ENCODE data around the gene PCLO.

DNA sequence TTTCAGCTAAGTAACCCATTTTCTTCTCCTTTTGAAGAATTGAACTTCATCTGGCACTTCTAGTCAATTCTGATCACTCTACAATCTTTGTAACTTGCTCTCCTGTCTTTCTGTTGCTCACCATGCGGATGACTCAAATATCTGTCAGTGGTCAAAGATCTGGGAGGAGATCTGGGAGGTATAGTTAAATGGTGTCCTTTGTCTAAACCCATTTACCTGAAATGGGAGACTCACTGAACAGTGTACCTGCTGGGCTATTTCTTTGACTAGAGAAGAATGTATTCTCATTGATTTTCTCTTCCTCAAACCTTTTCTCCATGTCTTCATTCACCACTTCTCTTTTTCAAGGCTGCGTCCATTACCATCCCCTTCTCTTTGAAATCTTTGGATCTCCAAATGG, 42.0 kb upstream of the PCLO start:
- TF ChIP-seq, protein P1, sequence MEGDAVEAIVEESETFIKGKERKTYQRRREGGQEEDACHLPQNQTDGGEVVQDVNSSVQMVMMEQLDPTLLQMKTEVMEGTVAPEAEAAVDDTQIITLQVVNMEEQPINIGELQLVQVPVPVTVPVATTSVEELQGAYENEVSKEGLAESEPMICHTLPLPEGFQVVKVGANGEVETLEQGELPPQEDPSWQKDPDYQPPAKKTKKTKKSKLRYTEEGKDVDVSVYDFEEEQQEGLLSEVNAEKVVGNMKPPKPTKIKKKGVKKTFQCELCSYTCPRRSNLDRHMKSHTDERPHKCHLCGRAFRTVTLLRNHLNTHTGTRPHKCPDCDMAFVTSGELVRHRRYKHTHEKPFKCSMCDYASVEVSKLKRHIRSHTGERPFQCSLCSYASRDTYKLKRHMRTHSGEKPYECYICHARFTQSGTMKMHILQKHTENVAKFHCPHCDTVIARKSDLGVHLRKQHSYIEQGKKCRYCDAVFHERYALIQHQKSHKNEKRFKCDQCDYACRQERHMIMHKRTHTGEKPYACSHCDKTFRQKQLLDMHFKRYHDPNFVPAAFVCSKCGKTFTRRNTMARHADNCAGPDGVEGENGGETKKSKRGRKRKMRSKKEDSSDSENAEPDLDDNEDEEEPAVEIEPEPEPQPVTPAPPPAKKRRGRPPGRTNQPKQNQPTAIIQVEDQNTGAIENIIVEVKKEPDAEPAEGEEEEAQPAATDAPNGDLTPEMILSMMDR (conservative IDR thresholded peaks at IDR 0.05; ENCODE audit: low read length), result no peak
- no peak for TF ChIP-seq EZH2phosphoT487 (IDR thresholded peaks at IDR 0.05; ENCODE audit: borderline replicate concordance, low read depth, low read length)
